Esophagus squamous epithelium (tissue), 5 donors: Measurements from ENCODE around the gene CST3. TPM values are rescaled to one million over a fixed set of nuclear protein-coding genes. Genes with fewer than 3 reads are reported as not detected.

Source experiments
- DNase-seq: peaks from one replicate; lab custom pipeline; 2025; lab: John Stamatoyannopoulos, UW
- H3K27ac ChIP-seq, 4 donors: fragments of 200-600 bp; sonication (generic); one replicate each; pipeline ENCODE4 v1.5.1; 2016 to 2019; ENCODE audit warnings: mild to moderate bottlenecking in 1 of 4
- H3K27me3 ChIP-seq, 4 donors: fragments of 200-600 bp; sonication (generic); 1 replicate in 3 of 4; 2 replicates in 1 of 4; pipeline versions ENCODE4 v1.5.1 to v1.6.0; 2017 to 2021; ENCODE audit warnings: antibody characterized with exemption in 1 of 4
- H3K36me3 ChIP-seq, 3 donors: fragments of 200-600 bp; sonication (generic); one replicate each; pipeline ENCODE4 v1.5.1; 2016 to 2019
- H3K4me1 ChIP-seq, 3 donors: fragments of 200-600 bp; sonication (generic); one replicate each; pipeline ENCODE4 v1.5.1; 2017 to 2019
- H3K4me3 ChIP-seq, 4 donors: fragments of 200-600 bp; sonication (generic); 1 replicate in 3 of 4; 2 replicates in 1 of 4; pipeline ENCODE4 v1.5.1; 2016 to 2019; ENCODE audit warnings: mild to moderate bottlenecking in 2 of 4, moderate library complexity in 1 of 4
- H3K9me3 ChIP-seq, 3 donors: fragments of 200-600 bp; sonication (generic); one replicate each; pipeline ENCODE4 v1.5.1; 2016 to 2019
- POLR2A ChIP-seq, 4 donors: fragments of 450-650 bp; IDR thresholded peaks; one replicate each; pipeline ENCODE4 v1.6.1; 2017; ENCODE audit warnings: antibody characterized with exemption in 4 of 4, mild to moderate bottlenecking in 4 of 4, moderate library complexity in 3 of 4
- WGBS, 2 donors: methylation state at CpG; one replicate each; pipeline ENCODE4 v1.1.5; 2018; 5-methylcytosine and 5-hydroxymethylcytosine counted together
- intact Hi-C: fragments of 100-400 bp; cut with DNase I; formaldehyde crosslinking; loops from one replicate; pipeline ENCODE4 v1.15.0; 2022
- total RNA-seq, 4 donors: library from RNA; depleted of rRNA; stranded (reverse); fragments of >200 nt; gene quantifications; one replicate each; pipeline ENCODE4 v1.1.0, GENCODE V29; 2016
- TF ChIP-seq, protein P1 (sequence below), 6 experiments: fragments of 450-650 bp in 4 of 6; fragments of 200-600 bp in 2 of 6; sonication (generic) in 2 of 6; IDR thresholded peaks; one replicate each; pipeline ENCODE4 v1.5.1; 2016 to 2019; ENCODE audit warnings: antibody characterized with exemption in 6 of 6, mild to moderate bottlenecking in 4 of 6, moderate library complexity in 4 of 6
- donor health status: DM: yes; HTN: yes; CAD: no.

The CST3 gene
- total RNA-seq, 4 donors from 2014 or later: 323 to 899 (median 600) TPM

GRCh38 chr20:23588434-23589403 is 49.0 kb downstream of the CST3 start:
- 61 to 88% methylated on average over 5 to 6 of the region's 10 CpGs for WGBS, 2 donors
- Histone ChIP-seq H3K27ac (peak overlapping the region in 3 of 4 donors; percentile 38 to 70 (median 64)), H3K4me1 (peaks cover 3 to 51% (median 3%) of the 10 kb centered on the region in 3 donors), H3K27me3 (no peaks in the 10 kb centered on the region), H3K4me3 (no peak overlapping the region), H3K36me3 (no peaks in the 10 kb centered on the region), H3K9me3 (no peaks in the 10 kb centered on the region)
- no peak for DNase-seq
- intact Hi-C loops: no loop called here
- TF ChIP-seq, protein P1, sequence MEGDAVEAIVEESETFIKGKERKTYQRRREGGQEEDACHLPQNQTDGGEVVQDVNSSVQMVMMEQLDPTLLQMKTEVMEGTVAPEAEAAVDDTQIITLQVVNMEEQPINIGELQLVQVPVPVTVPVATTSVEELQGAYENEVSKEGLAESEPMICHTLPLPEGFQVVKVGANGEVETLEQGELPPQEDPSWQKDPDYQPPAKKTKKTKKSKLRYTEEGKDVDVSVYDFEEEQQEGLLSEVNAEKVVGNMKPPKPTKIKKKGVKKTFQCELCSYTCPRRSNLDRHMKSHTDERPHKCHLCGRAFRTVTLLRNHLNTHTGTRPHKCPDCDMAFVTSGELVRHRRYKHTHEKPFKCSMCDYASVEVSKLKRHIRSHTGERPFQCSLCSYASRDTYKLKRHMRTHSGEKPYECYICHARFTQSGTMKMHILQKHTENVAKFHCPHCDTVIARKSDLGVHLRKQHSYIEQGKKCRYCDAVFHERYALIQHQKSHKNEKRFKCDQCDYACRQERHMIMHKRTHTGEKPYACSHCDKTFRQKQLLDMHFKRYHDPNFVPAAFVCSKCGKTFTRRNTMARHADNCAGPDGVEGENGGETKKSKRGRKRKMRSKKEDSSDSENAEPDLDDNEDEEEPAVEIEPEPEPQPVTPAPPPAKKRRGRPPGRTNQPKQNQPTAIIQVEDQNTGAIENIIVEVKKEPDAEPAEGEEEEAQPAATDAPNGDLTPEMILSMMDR (IDR thresholded peaks at IDR 0.05): no peak
- TF ChIP-seq POLR2A (IDR thresholded peaks at IDR 0.05): no peak

DNA sequence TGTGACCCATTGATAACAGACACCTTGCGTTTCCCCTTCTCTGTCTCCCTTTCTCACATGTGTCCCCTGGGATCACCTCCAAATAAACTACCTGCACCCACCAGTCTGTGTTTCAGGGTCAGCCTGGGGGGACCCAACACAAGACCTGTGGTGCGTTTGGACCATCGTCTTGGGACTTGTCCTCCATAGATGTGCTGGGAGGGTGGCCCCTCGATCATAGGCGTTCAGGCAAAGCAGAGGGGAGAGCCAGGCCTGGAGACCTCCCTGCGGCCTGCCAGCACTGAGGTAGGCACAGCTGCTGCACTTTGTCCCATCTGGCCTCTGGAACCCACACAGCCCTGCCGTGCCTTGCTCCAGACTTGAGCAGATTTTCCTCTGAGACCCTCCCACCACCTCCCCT is 50.1 kb downstream of the CST3 start:
- Histone ChIP-seq H3K4me1 (peaks cover 3 to 60% (median 3%) of the 10 kb centered on the region in 3 donors), H3K4me3 (no peak overlapping the region), H3K27me3 (no peaks in the 10 kb centered on the region), H3K36me3 (no peaks in the 10 kb centered on the region), H3K27ac (peak overlapping the region in 2 of 4 donors; percentile 1 to 36), H3K9me3 (no peaks in the 10 kb centered on the region)
- 68 to 85% methylated on average over 5 to 7 of the region's 7 CpGs for WGBS, 2 donors
- TF ChIP-seq POLR2A (IDR thresholded peaks at IDR 0.05): no peak
- TF ChIP-seq, protein P1 (IDR thresholded peaks at IDR 0.05): no peak
- DNase-seq: no peak
- intact Hi-C loops: no loop called here

DNA sequence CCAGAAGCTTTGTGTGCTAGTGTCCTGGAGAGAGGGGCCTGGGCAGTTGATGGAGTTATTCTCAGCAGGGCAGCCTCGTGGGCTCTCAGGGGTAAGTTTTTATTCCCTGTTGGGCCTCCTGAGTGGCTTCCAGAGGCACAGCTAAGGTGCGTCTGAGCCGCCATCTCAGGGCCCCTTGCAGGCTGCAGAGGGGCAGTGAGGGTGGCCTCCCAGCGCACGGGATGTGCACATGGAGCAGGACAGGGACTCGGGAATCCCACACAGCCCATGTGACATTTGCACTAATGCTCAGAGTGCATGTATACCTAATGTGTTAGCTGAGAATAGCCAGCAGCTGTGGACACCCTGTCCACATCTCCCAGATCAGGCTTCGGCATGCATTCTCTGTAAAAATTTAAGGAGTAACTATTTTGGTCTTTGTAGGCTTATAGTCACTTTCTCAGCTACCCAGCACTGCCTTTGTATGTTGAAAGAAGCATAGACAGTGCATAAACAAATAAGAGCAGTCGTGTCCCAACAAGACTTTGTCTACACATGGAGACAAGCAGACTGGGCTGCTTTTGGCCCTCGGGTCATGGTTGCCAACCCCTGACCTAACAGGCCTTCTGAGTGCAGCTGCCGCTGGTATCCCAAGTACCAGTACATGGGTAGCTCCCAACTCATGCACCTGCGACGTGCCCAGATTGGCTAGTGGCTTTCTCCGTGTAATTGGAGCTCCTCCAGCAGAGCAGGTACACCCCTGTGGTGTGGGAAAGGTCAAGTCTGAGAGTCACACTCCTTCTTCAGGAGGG is 50.8 kb downstream of the CST3 start:
- peaks cover 3 to 65% (median 3%) of the 10 kb centered on the region in 3 donors for H3K4me1 ChIP-seq
- no peak for TF ChIP-seq POLR2A (IDR thresholded peaks at IDR 0.05)
- TF ChIP-seq, protein P1 (IDR thresholded peaks at IDR 0.05): no peak
- no peaks in the 10 kb centered on the region for H3K27me3 ChIP-seq
- WGBS, 2 donors: 25 to 64% methylated on average over 4 to 5 of the region's 13 CpGs
- no peak for DNase-seq
- no peak overlapping the region for H3K4me3 ChIP-seq
- H3K27ac ChIP-seq: peak overlapping the region in 2 of 4 donors; percentile 1 to 36
- no peaks in the 10 kb centered on the region for H3K36me3 ChIP-seq
- intact Hi-C loops: no loop called here
- no peaks in the 10 kb centered on the region for H3K9me3 ChIP-seq

- Histone ChIP-seq H3K36me3 (no peaks in the 10 kb centered on the region), H3K4me3 (no peak overlapping the region), H3K9me3 (no peaks in the 10 kb centered on the region), H3K27me3 (no peaks in the 10 kb centered on the region), H3K4me1 (peaks cover 3 to 69% (median 3%) of the 10 kb centered on the region in 3 donors), H3K27ac (no peak overlapping the region)
- WGBS, 2 donors: 90 to 100% methylated on average over 3 to 4 of the region's 5 CpGs
- DNase-seq: no peak
- intact Hi-C loops: no loop called here
- TF ChIP-seq, protein P1 (IDR thresholded peaks at IDR 0.05): no peak
Observed at GRCh38 chr20:23585808-23586734, 51.7 kb downstream of the CST3 start.
